HepG2 (cell line): Measurements from ENCODE around the gene EGR1. TPM values are rescaled to one million over a fixed set of nuclear protein-coding genes. Genes with fewer than 3 reads are reported as not detected.
A peak's percentile ranks its signal among the peaks of the same experiment; 100 is the strongest.

Source experiments
- DNMT1 ChIP-seq: sonication (generic); formaldehyde crosslinking; IDR thresholded peaks from 2 replicates; pipeline ENCODE4 v1.5.1; 2020; ENCODE audit warnings: mild to moderate bottlenecking, missing genetic modification reagents
- HIVEP1 ChIP-seq: sonication (generic); formaldehyde crosslinking; IDR thresholded peaks from 2 replicates; pipeline ENCODE4 v1.4.0; 2020; ENCODE audit warnings: mild to moderate bottlenecking, missing genetic modification reagents
- KDM5B ChIP-seq: sonication (generic); formaldehyde crosslinking; IDR thresholded peaks from 2 replicates; pipeline ENCODE4 v1.4.0; 2020; ENCODE audit warnings: missing genetic modification reagents, mild to moderate bottlenecking, borderline replicate concordance
- MXI1 ChIP-seq: IDR thresholded peaks from 3 replicates; pipeline ENCODE4 v1.6.1; 2012; ENCODE audit warnings: low read depth, low read length, inconsistent platforms, borderline replicate concordance
- PHF8 ChIP-seq: sonication (generic); formaldehyde crosslinking; IDR thresholded peaks from 2 replicates; pipeline ENCODE4 v1.5.0; 2020; ENCODE audit warnings: missing genetic modification reagents
- RAD21 ChIP-seq: fragments of 450-650 bp; formaldehyde crosslinking; IDR thresholded peaks from 2 replicates; pipeline ENCODE4 v1.5.0; 2020; ENCODE audit warnings: mild to moderate bottlenecking
- RBM22 ChIP-seq: fragments of 200-400 bp; formaldehyde crosslinking; optimal IDR thresholded peaks from 2 replicates; pipeline ENCODE3; 2017; ENCODE audit warnings: mild to moderate bottlenecking, low read length, moderate library complexity
- RXRB ChIP-seq: IDR thresholded peaks from 2 replicates; pipeline ENCODE4 v1.6.1; 2016; ENCODE audit warnings: borderline replicate concordance, missing genetic modification reagents, missing compliant biosample characterization
- ZFY ChIP-seq: sonication (generic); formaldehyde crosslinking; IDR thresholded peaks from 2 replicates; pipeline ENCODE4 v1.4.0; 2020; ENCODE audit warnings: missing genetic modification reagents
- ZNF484 ChIP-seq: sonication (generic); formaldehyde crosslinking; IDR thresholded peaks from 2 replicates; pipeline ENCODE4 v1.5.1; 2020; ENCODE audit warnings: mild to moderate bottlenecking, low read depth, missing genetic modification reagents, borderline replicate concordance
- ZNF776 ChIP-seq: sonication (generic); formaldehyde crosslinking; IDR thresholded peaks from 2 replicates; pipeline ENCODE4 v1.4.0; 2020; ENCODE audit warnings: mild to moderate bottlenecking, missing genetic modification reagents
- polyA plus RNA-seq, 8 experiments: library from polyadenylated mRNA; depleted of rRNA in 3 of 8; stranded (reverse) in 7 of 8; unstranded in 1 of 8; fragments of >200 nt; fragmentation: Illumina TruSeq in 4 of 8; extraction: Trizol in 4 of 8; gene quantifications; 2 replicates each; pipeline versions ENCODE4 v1.2.1 to v1.2.3, GENCODE V29; 2011 to 2016; ENCODE audit warnings: low read depth in 4 of 8, missing spikeins in 1 of 8, mixed read lengths in 1 of 8; ENCODE audit not compliant: insufficient read depth in 1 of 8
- total RNA-seq, 5 experiments: library from RNA; depleted of rRNA; stranded (reverse); fragments of >200 nt; fragmentation: Illumina TruSeq; extraction: Trizol; gene quantifications; 2 replicates each; pipeline ENCODE4 v1.2.3, GENCODE V29; 2016; ENCODE audit warnings: low read depth in 1 of 5
- TF ChIP-seq, protein P1 (sequence below): IDR thresholded peaks from 2 replicates; pipeline ENCODE4 v1.6.1; 2016; ENCODE audit warnings: mild to moderate bottlenecking, missing biosample characterization, missing genetic modification reagents
- TF ChIP-seq, protein P2 (sequence below): IDR thresholded peaks from 2 replicates; pipeline ENCODE4 v1.6.1; 2018; ENCODE audit warnings: missing genetic modification reagents, mild to moderate bottlenecking, missing compliant biosample characterization
- TF ChIP-seq, protein P3 (sequence below): sonication (generic); formaldehyde crosslinking; IDR thresholded peaks from 2 replicates; pipeline ENCODE4 v1.5.0; 2020; ENCODE audit warnings: mild to moderate bottlenecking, missing genetic modification reagents, borderline replicate concordance
- TF ChIP-seq, protein P4 (sequence below): sonication (generic); formaldehyde crosslinking; IDR thresholded peaks from 2 replicates; pipeline ENCODE4 v1.8.1; 2023; ENCODE audit warnings: missing genetic modification reagents, mild to moderate bottlenecking, borderline replicate concordance
- TF ChIP-seq, protein P5 (sequence below): sonication (generic); formaldehyde crosslinking; IDR thresholded peaks from 2 replicates; pipeline ENCODE4 v1.5.1; 2020; ENCODE audit warnings: mild to moderate bottlenecking, missing genetic modification reagents, moderate library complexity
- TF ChIP-seq, protein P6 (sequence below): sonication (generic); formaldehyde crosslinking; IDR thresholded peaks from 2 replicates; pipeline ENCODE4 v1.4.0; 2020; ENCODE audit warnings: low read depth, mild to moderate bottlenecking, missing genetic modification reagents

EGR1 gene
- total and polyA plus RNA-seq, 2 of the 13 experiments (the other 11 are each of a cell fraction or from before 2014, with no cell fraction given), result 4.1 to 4.5 TPM

DNA sequence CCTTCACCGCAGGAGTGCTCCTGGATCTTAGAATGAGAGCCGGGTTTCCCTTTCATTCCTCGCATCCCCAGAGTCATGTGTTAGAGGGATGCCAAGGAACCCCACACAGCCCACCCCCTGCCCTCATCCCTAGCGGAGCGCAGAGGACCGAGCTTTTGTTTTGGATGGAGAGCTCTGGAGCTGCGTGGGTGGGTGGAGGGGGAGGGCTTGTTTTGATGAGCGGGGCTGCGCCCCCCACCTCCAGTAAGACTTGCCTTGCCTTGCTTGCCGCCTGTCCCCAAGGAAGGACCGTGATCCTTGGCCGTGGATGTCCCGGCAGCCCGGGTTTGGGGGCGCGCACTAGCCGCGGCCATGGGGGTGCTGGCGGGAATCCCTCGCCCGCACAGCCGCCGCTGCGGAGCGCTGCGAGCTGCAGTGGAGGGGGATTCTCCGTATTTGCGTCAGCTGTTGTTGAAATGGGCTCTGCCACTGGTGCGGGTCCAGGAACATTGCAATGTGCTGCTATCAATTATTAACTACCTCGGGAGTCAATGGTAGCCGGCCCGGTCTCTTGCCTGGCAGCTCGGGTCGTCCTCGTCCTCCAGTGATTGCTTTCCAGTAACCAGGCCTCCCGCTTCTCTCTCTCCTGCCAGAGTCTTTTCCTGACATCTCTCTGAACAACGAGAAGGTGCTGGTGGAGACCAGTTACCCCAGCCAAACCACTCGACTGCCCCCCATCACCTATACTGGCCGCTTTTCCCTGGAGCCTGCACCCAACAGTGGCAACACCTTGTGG is 1.0 kb downstream of the EGR1 start (continued):
- TF ChIP-seq HIVEP1 (CRISPR knock-in tag) (peak; percentile 99), MXI1 (peak; percentile 10; the same call in 1 of the 3 replicates), DNMT1 (CRISPR knock-in tag) (no peak), RBM22 (no peak), RXRB (CRISPR knock-in tag) (0 out of 2 replicates have a peak, but pooled peaks have one; percentile 7), RAD21 (CRISPR knock-in tag) (peak; percentile 21; the same call in 1 of the 2 replicates), ZFY (CRISPR knock-in tag) (peak; percentile 32; the same call in 1 of the 2 replicates), KDM5B (CRISPR knock-in tag) (peak; percentile 68; the same call in 1 of the 2 replicates), ZNF776 (0 out of 2 replicates have a peak, but pooled peaks have one; percentile 55), PHF8 (0 out of 2 replicates have a peak, but pooled peaks have one; percentile 27), ZNF484 (CRISPR knock-in tag) (no peak)
- TF ChIP-seq, protein P1, sequence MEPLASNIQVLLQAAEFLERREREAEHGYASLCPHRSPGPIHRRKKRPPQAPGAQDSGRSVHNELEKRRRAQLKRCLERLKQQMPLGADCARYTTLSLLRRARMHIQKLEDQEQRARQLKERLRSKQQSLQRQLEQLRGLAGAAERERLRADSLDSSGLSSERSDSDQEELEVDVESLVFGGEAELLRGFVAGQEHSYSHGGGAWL, result 0 out of 2 replicates have a peak, but pooled peaks have one; percentile 25
- TF ChIP-seq, protein P2, sequence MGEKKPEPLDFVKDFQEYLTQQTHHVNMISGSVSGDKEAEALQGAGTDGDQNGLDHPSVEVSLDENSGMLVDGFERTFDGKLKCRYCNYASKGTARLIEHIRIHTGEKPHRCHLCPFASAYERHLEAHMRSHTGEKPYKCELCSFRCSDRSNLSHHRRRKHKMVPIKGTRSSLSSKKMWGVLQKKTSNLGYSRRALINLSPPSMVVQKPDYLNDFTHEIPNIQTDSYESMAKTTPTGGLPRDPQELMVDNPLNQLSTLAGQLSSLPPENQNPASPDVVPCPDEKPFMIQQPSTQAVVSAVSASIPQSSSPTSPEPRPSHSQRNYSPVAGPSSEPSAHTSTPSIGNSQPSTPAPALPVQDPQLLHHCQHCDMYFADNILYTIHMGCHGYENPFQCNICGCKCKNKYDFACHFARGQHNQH, result peak; percentile 41; the same call in 1 of the 2 replicates
- TF ChIP-seq, protein P3, sequence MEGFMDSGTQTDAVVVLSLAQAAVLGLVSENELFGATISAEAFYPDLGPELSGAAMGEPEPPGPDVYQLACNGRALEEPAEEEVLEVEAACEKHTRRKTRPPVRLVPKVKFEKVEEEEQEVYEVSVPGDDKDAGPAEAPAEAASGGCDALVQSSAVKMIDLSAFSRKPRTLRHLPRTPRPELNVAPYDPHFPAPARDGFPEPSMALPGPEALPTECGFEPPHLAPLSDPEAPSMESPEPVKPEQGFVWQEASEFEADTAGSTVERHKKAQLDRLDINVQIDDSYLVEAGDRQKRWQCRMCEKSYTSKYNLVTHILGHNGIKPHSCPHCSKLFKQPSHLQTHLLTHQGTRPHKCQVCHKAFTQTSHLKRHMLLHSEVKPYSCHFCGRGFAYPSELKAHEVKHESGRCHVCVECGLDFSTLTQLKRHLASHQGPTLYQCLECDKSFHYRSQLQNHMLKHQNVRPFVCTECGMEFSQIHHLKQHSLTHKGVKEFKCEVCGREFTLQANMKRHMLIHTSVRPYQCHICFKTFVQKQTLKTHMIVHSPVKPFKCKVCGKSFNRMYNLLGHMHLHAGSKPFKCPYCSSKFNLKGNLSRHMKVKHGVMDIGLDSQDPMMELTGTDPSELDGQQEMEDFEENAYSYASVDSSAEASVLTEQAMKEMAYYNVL (CRISPR knock-in tag), result peak; percentile 58; the same call in 1 of the 2 replicates
- TF ChIP-seq, protein P4, sequence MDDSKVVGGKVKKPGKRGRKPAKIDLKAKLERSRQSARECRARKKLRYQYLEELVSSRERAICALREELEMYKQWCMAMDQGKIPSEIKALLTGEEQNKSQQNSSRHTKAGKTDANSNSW, result 0 out of 2 replicates have a peak, but pooled peaks have one; percentile 47
- TF ChIP-seq, protein P5, sequence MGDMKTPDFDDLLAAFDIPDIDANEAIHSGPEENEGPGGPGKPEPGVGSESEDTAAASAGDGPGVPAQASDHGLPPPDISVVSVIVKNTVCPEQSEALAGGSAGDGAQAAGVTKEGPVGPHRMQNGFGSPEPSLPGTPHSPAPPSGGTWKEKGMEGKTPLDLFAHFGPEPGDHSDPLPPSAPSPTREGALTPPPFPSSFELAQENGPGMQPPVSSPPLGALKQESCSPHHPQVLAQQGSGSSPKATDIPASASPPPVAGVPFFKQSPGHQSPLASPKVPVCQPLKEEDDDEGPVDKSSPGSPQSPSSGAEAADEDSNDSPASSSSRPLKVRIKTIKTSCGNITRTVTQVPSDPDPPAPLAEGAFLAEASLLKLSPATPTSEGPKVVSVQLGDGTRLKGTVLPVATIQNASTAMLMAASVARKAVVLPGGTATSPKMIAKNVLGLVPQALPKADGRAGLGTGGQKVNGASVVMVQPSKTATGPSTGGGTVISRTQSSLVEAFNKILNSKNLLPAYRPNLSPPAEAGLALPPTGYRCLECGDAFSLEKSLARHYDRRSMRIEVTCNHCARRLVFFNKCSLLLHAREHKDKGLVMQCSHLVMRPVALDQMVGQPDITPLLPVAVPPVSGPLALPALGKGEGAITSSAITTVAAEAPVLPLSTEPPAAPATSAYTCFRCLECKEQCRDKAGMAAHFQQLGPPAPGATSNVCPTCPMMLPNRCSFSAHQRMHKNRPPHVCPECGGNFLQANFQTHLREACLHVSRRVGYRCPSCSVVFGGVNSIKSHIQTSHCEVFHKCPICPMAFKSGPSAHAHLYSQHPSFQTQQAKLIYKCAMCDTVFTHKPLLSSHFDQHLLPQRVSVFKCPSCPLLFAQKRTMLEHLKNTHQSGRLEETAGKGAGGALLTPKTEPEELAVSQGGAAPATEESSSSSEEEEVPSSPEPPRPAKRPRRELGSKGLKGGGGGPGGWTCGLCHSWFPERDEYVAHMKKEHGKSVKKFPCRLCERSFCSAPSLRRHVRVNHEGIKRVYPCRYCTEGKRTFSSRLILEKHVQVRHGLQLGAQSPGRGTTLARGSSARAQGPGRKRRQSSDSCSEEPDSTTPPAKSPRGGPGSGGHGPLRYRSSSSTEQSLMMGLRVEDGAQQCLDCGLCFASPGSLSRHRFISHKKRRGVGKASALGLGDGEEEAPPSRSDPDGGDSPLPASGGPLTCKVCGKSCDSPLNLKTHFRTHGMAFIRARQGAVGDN (CRISPR knock-in tag), result peak; percentile 65
- TF ChIP-seq, protein P6, sequence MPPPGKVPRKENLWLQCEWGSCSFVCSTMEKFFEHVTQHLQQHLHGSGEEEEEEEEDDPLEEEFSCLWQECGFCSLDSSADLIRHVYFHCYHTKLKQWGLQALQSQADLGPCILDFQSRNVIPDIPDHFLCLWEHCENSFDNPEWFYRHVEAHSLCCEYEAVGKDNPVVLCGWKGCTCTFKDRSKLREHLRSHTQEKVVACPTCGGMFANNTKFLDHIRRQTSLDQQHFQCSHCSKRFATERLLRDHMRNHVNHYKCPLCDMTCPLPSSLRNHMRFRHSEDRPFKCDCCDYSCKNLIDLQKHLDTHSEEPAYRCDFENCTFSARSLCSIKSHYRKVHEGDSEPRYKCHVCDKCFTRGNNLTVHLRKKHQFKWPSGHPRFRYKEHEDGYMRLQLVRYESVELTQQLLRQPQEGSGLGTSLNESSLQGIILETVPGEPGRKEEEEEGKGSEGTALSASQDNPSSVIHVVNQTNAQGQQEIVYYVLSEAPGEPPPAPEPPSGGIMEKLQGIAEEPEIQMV, result no peak
